PC-9 (cell line): ENCODE data around the gene LRFN3. TPM values are rescaled to one million over a fixed set of nuclear protein-coding genes. Genes with fewer than 3 reads are reported as not detected.

Experiments
- Bru-seq: library from RNA; stranded (reverse); fragments of 400-500 nt; gene quantifications from one replicate; lab custom pipeline; 2021; lab: Mats Ljungman, UMichigan
- BruChase-seq, 2 experiments: library from RNA; stranded (reverse); fragments of 400-500 nt; gene quantifications; one replicate each; lab custom pipeline; 2021; lab: Mats Ljungman, UMichigan
- BruUV-seq: library from RNA; stranded (reverse); fragments of 400-500 nt; replicated peaks from 2 replicates; lab custom pipeline; 2021; lab: Mats Ljungman, UMichigan
- CTCF ChIA-PET: fragments of 300-600 bp; sonication (Branson Sonifier 250); formaldehyde crosslinking; loops from one replicate; lab custom pipeline; 2022; ENCODE audit warnings: antibody characterized with exemption; lab: Charles Lee
- POLR2A ChIA-PET: fragments of 300-600 bp; sonication (Branson Sonifier 250); formaldehyde crosslinking; loops from one replicate; lab custom pipeline; 2022; ENCODE audit warnings: antibody characterized with exemption; ENCODE audit not compliant: unreplicated experiment; lab: Charles Lee
- DNase-seq, 2 experiments: peaks; one replicate each; pipeline versions ENCODE4 v3.0.0 to v3.0.0-alpha.2; 2015 to 2022; ENCODE audit warnings: mixed read lengths in 1 of 2
- H2AFZ ChIP-seq: fragments of 200-600 bp; sonication (generic); 2 replicates; pipeline ENCODE4 v1.8.1; 2017; ENCODE audit warnings: antibody characterized with exemption
- H3F3A ChIP-seq: fragments of 200-600 bp; sonication (generic); 2 replicates; pipeline ENCODE4 v1.8.1; 2017; ENCODE audit warnings: antibody characterized with exemption, mild to moderate bottlenecking, low read depth; ENCODE audit not compliant: insufficient read depth
- H3K27ac ChIP-seq: fragments of 200-600 bp; sonication (generic); 2 replicates; pipeline ENCODE4 v1.6.1; 2016; ENCODE audit warnings: mixed run types
- H3K27me3 ChIP-seq: fragments of 200-600 bp; sonication (generic); 2 replicates; pipeline ENCODE4 v1.6.1; 2016; ENCODE audit warnings: low read depth, mixed run types; ENCODE audit not compliant: insufficient read depth
- H3K36me3 ChIP-seq: fragments of 200-600 bp; sonication (generic); 2 replicates; pipeline ENCODE4 v1.6.1; 2016; ENCODE audit warnings: low read depth, mixed run types
- H3K4me1 ChIP-seq: fragments of 200-600 bp; sonication (generic); replicated peaks from 2 replicates; pipeline ENCODE4 v1.6.1; 2016; ENCODE audit warnings: mixed run types; ENCODE audit not compliant: insufficient read depth
- H3K4me2 ChIP-seq: fragments of 200-600 bp; sonication (generic); 2 replicates; pipeline ENCODE4 v1.6.1; 2017; ENCODE audit warnings: mixed run types
- H3K4me3 ChIP-seq: fragments of 200-600 bp; sonication (generic); 2 replicates; pipeline ENCODE4 v1.6.1; 2016; ENCODE audit warnings: mixed run types
- H3K79me2 ChIP-seq: fragments of 200-600 bp; sonication (generic); 2 replicates; pipeline ENCODE4 v1.6.1; 2017; ENCODE audit warnings: low read depth, mixed run types
- H3K9me2 ChIP-seq: fragments of 200-600 bp; sonication (generic); 2 replicates; pipeline ENCODE4 v1.8.1; 2017; ENCODE audit warnings: mild to moderate bottlenecking; ENCODE audit not compliant: insufficient read depth
- H3K9me3 ChIP-seq: fragments of 200-600 bp; sonication (generic); 2 replicates; pipeline ENCODE4 v1.8.1; 2016; ENCODE audit warnings: low read depth; ENCODE audit not compliant: insufficient read depth
- H4K20me1 ChIP-seq: fragments of 200-600 bp; sonication (generic); 2 replicates; pipeline ENCODE4 v1.8.1; 2017; ENCODE audit not compliant: insufficient read depth
- CTCF ChIP-seq: fragments of 200-600 bp; sonication (generic); conservative IDR thresholded peaks from 2 replicates; pipeline ENCODE4 v1.6.1; 2017; ENCODE audit warnings: mixed run types, antibody characterized with exemption, mild to moderate bottlenecking, moderate library complexity
- EZH2 ChIP-seq: fragments of 200-600 bp; sonication (generic); IDR thresholded peaks from 2 replicates; pipeline ENCODE4 v1.8.0; 2017; ENCODE audit warnings: antibody characterized with exemption, low read depth
- intact Hi-C: fragments of 100-400 bp; cut with micrococcal nuclease; formaldehyde crosslinking; loops from one replicate; pipeline ENCODE4 v1.10.0; 2022; ENCODE audit not compliant: unreplicated experiment
- long read RNA-seq: library from polyadenylated mRNA; stranded (forward); transcript quantifications from one replicate; pipeline ENCODE4 v2.0.0, GENCODE V29; 2022
- total RNA-seq: library from RNA; stranded (reverse); gene quantifications from 2 replicates; pipeline ENCODE4 v1.2.3, GENCODE V29; 2021

Gene LRFN3
- total RNA-seq: 10.5 and 14.7 TPM in 2 replicates
- Bru-seq, nascent RNA: percentile 35 among the genes with signal in this experiment
- percentile 35 among the genes with signal in this experiment for BruChase-seq, experiment 1, labeled RNA remaining after a 2-hour chase
- percentile 54 among the genes with signal in this experiment for BruChase-seq, experiment 2, labeled RNA remaining after a 6-hour chase
- long read RNA-seq, transcript LRFN3-201 (3 exons, 2,513 nt): major isoform, 7 of 13 reads
- long read RNA-seq, partial matches to known transcripts: 6 of 13 reads
- long read RNA-seq, other reads (novel, unspliced or antisense): 0 of 13 reads

GRCh38 chr19:35935911-35936737 lies at the start of gene LRFN3:
Gene LRFN3 (plus strand): TSS chr19:35936374. CDS start chr19:35939426, 3,052 bp downstream.
- BruUV-seq: no TSS peak
- Histone ChIP-seq H3K27ac (no peak within 1 kb of the TSS), H3K4me1 (peaks cover 24% of the 10 kb centered on the region), H4K20me1 (no peaks in the 10 kb centered on the region; the same call in 1 of the 2 replicates), H2AFZ (peak within 1 kb of the TSS; percentile 99), H3K4me3 (peak within 1 kb of the TSS; percentile 88), H3K4me2 (peak within 1 kb of the TSS; percentile 100), H3K36me3 (no peaks in the 10 kb centered on the region), H3K9me2 (no peaks in the 10 kb centered on the region), H3K27me3 (no peaks in the 10 kb centered on the region), H3F3A (peaks cover 9% of the 10 kb centered on the region; the same call in 1 of the 2 replicates), H3K9me3 (no peaks in the 10 kb centered on the region), H3K79me2 (0 out of 2 replicates have a peak, but pooled peaks cover 5% of the 10 kb centered on the region)
- no peak for TF ChIP-seq EZH2
- no peak for TF ChIP-seq CTCF
- POLR2A ChIA-PET: no interaction called here
- DNase-seq: peak in 1 of 2 experiments; percentile 62
- CTCF ChIA-PET: no interaction called here
- intact Hi-C loops: loop anchor here (10.0 kb wide), 1 partner anchor 621 kb away; no protein-coding TSS in a partner anchor

- Histone ChIP-seq H3K36me3 (no peaks in the 10 kb centered on the region), H3K27ac (no peak overlapping the region), H3K9me2 (no peaks in the 10 kb centered on the region), H3K4me1 (no peaks in the 10 kb centered on the region), H2AFZ (no peak overlapping the region), H4K20me1 (no peaks in the 10 kb centered on the region), H3K4me2 (no peak overlapping the region), H3K9me3 (no peaks in the 10 kb centered on the region), H3K27me3 (no peaks in the 10 kb centered on the region), H3K4me3 (no peak overlapping the region), H3F3A (no peaks in the 10 kb centered on the region), H3K79me2 (no peaks in the 10 kb centered on the region)
- no peak for DNase-seq
- TF ChIP-seq EZH2: no peak
- ChIA-PET CTCF (no interaction called here), POLR2A (no interaction called here)
- intact Hi-C loops: no loop called here
- no TSS peak for BruUV-seq
Observed at GRCh38 chr19:35887197-35887596, 49.0 kb upstream of the LRFN3 start.

- H3F3A ChIP-seq: no peaks in the 10 kb centered on the region
- no peaks in the 10 kb centered on the region for H3K4me1 ChIP-seq
- BruUV-seq: no TSS peak
- CTCF ChIA-PET: no interaction called here
- no peak overlapping the region for H3K27ac ChIP-seq
- H3K9me2 ChIP-seq: no peaks in the 10 kb centered on the region
- H4K20me1 ChIP-seq: no peaks in the 10 kb centered on the region
- H3K9me3 ChIP-seq: no peaks in the 10 kb centered on the region
- no peak overlapping the region for H3K4me2 ChIP-seq
- TF ChIP-seq EZH2: no peak
- no peak for TF ChIP-seq CTCF
- no peaks in the 10 kb centered on the region for H3K79me2 ChIP-seq
- H2AFZ ChIP-seq: no peak overlapping the region
- H3K27me3 ChIP-seq: no peaks in the 10 kb centered on the region
- no peak for DNase-seq
- POLR2A ChIA-PET: no interaction called here
- H3K4me3 ChIP-seq: no peak overlapping the region
- H3K36me3 ChIP-seq: 0 out of 2 replicates have a peak, but pooled peaks cover 6% of the 10 kb centered on the region
- intact Hi-C loops: no loop called here
Observed at GRCh38 chr19:35888398-35888797, 47.8 kb upstream of the LRFN3 start.
